C4-2B (cell line): Measurements from ENCODE around the gene OAF.

Experiments used
- CTCF ChIP-seq: fragments of 450-650 bp; conservative IDR thresholded peaks from 2 replicates; pipeline ENCODE4 v1.5.1; 2017; ENCODE audit warnings: mild to moderate bottlenecking
- ZFX ChIP-seq: fragments of 450-650 bp; IDR thresholded peaks from 2 replicates; pipeline ENCODE4 v1.6.1; 2017

- TF ChIP-seq CTCF (peak; percentile 65), ZFX (no peak)
Measured at GRCh38 chr11:120229451-120230424, 18.9 kb downstream of the OAF start.
